Esophagus muscularis mucosa (tissue), 4 donors: ENCODE results near the gene PAIP1. TPM values are rescaled to one million over a fixed set of nuclear protein-coding genes. Genes with fewer than 3 reads are reported as not detected.
A peak's percentile ranks its signal among the peaks of the same experiment; 100 is the strongest.
"Not testable (repeated sequence)": the region's sequence is repeated elsewhere in the genome, so short reads cannot be mapped to it uniquely, and the experiment has no call there.

Source experiments
- DNase-seq: peaks from one replicate; pipeline ENCODE4 v3.0.0-alpha.2; 2017; ENCODE audit errors: extremely low spot score
- H3K27ac ChIP-seq, 4 donors: fragments of 200-600 bp; sonication (generic); replicated peaks in 1 of 4; 1 replicate in 3 of 4; 2 replicates in 1 of 4; pipeline ENCODE4 v1.5.1; 2016 to 2019; ENCODE audit warnings: mild to moderate bottlenecking in 1 of 4
- H3K27me3 ChIP-seq, 4 donors: fragments of 200-600 bp; sonication (generic); one replicate each; pipeline versions ENCODE4 v1.5.1 to v1.6.0; 2016 to 2019
- H3K36me3 ChIP-seq, 4 donors: fragments of 200-600 bp; sonication (generic); one replicate each; pipeline ENCODE4 v1.5.1; 2016 to 2019
- H3K4me1 ChIP-seq, 4 donors: fragments of 200-600 bp; sonication (generic); one replicate each; pipeline ENCODE4 v1.5.1; 2016 to 2019
- H3K4me3 ChIP-seq, 4 donors: fragments of 200-600 bp; sonication (generic); 1 replicate in 2 of 4; 2 replicates in 2 of 4; pipeline ENCODE4 v1.5.1; 2016 to 2019; ENCODE audit warnings: mild to moderate bottlenecking in 4 of 4, moderate library complexity in 1 of 4
- H3K9me3 ChIP-seq, 4 donors: fragments of 200-600 bp; sonication (generic); 1 replicate in 3 of 4; 2 replicates in 1 of 4; pipeline ENCODE4 v1.5.1; 2016 to 2019
- EP300 ChIP-seq: sonication (generic); formaldehyde crosslinking; IDR thresholded peaks from one replicate; pipeline ENCODE4 v1.6.1; 2017; ENCODE audit warnings: antibody characterized with exemption
- POLR2A ChIP-seq: fragments of 450-650 bp; IDR thresholded peaks from one replicate; pipeline ENCODE4 v1.6.1; 2017; ENCODE audit warnings: antibody characterized with exemption, moderate library complexity, mild to moderate bottlenecking, low read depth
- POLR2AphosphoS5 ChIP-seq, 2 donors: sonication (generic); formaldehyde crosslinking; IDR thresholded peaks; one replicate each; pipeline ENCODE4 v1.6.1; 2017; ENCODE audit warnings: antibody characterized with exemption in 2 of 2
- WGBS: methylation state at CpG from one replicate; pipeline ENCODE4 v1.1.5; 2018; 5-methylcytosine and 5-hydroxymethylcytosine counted together
- intact Hi-C: fragments of 100-400 bp; cut with DNase I; formaldehyde crosslinking; loops from one replicate; pipeline ENCODE4 v1.15.1; 2023
- total RNA-seq, 4 donors: library from RNA; depleted of rRNA; stranded (reverse); fragments of >200 nt; gene quantifications; one replicate each; pipeline versions ENCODE4 v1.1.0 to v1.2.1, GENCODE V29; 2016
- TF ChIP-seq, protein P1 (sequence below), 3 experiments: fragments of 200-600 bp in 2 of 3; fragments of 450-650 bp in 1 of 3; sonication (generic) in 2 of 3; IDR thresholded peaks; one replicate each; pipeline ENCODE4 v1.5.1; 2017 to 2019; ENCODE audit warnings: antibody characterized with exemption in 3 of 3, mild to moderate bottlenecking in 2 of 3, moderate library complexity in 1 of 3

PAIP1 gene
- total RNA-seq, 4 donors from 2014 or later, result 81.4 to 135 (median 106) TPM

DNA sequence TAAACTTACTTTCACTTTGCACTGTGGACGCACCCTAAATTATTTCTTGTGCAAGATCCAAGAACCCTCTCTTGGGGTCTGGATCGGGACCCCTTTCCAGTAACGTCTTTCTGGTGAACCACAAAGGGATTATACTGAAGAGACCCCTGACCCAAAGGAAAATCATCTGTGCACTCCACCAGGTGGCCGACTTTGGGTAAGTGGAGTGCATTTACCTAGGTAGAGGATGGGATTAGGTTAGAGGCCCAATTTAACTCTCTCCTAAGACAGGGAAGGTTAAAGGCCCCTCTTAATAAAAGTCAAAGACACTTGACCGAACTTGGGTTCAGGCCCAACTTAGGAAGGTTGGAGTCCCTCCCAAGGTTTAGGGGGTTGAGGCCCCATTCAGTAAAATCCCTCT lies 8.2 kb upstream of the PAIP1 start:
- intact Hi-C loops, result no loop called here
- TF ChIP-seq POLR2AphosphoS5 (IDR thresholded peaks at IDR 0.05) (no peak), EP300 (no peak), POLR2A (no peak)
- TF ChIP-seq, protein P1, sequence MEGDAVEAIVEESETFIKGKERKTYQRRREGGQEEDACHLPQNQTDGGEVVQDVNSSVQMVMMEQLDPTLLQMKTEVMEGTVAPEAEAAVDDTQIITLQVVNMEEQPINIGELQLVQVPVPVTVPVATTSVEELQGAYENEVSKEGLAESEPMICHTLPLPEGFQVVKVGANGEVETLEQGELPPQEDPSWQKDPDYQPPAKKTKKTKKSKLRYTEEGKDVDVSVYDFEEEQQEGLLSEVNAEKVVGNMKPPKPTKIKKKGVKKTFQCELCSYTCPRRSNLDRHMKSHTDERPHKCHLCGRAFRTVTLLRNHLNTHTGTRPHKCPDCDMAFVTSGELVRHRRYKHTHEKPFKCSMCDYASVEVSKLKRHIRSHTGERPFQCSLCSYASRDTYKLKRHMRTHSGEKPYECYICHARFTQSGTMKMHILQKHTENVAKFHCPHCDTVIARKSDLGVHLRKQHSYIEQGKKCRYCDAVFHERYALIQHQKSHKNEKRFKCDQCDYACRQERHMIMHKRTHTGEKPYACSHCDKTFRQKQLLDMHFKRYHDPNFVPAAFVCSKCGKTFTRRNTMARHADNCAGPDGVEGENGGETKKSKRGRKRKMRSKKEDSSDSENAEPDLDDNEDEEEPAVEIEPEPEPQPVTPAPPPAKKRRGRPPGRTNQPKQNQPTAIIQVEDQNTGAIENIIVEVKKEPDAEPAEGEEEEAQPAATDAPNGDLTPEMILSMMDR (IDR thresholded peaks at IDR 0.05), result no peak
- Histone ChIP-seq H3K27me3 (no peaks in the 10 kb centered on the region), H3K27ac (no peak overlapping the region), H3K4me3 (no peak overlapping the region), H3K36me3 (no peaks in the 10 kb centered on the region), H3K9me3 (no peaks in the 10 kb centered on the region), H3K4me1 (peaks cover 0 to 25% (median 17%) of the 10 kb centered on the region in 4 donors)
- no peak for DNase-seq
- 86% methylated on average over 5 of the region's 5 CpGs for WGBS

DNA sequence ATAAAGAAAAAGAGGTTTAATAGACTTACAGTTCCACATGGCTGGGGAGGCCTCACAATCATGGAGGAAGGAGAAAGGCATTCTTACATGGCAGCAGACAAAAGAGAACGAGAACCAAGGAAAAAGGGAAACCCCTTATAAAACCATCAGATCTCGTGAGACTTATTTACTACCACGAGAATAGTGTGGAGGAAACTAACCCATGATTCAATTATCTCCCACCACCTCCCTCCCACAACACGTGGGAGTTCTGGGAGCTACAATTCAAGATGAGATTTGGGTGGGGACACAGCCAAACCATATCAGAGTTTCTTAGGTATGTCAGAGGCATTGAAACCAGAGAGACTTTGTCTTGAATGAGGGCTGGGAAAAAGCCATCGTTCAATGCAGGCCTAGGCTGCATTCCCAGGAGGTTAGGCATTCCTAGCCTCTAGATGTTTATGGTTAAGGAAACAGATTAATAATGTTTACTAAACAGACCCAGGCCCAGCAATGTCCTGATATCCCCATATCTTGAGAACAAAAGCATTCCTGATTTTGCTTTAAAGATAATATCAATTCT lies 7.5 kb upstream of the PAIP1 start:
- Histone ChIP-seq H3K27me3 (no peaks in the 10 kb centered on the region), H3K27ac (peak overlapping the region in 1 of 4 donors; percentile 70), H3K4me1 (peaks cover 0 to 25% (median 17%) of the 10 kb centered on the region in 4 donors), H3K36me3 (no peaks in the 10 kb centered on the region), H3K9me3 (no peaks in the 10 kb centered on the region), H3K4me3 (no peak overlapping the region)
- WGBS, result 66% methylated on average over 5 of the region's 5 CpGs
- no peak for DNase-seq
- TF ChIP-seq, protein P1 (IDR thresholded peaks at IDR 0.05), result no peak
- TF ChIP-seq EP300, result no peak
- TF ChIP-seq POLR2A, result no peak
- no peak for TF ChIP-seq POLR2AphosphoS5 (IDR thresholded peaks at IDR 0.05)
- intact Hi-C loops, result no loop called here

DNA sequence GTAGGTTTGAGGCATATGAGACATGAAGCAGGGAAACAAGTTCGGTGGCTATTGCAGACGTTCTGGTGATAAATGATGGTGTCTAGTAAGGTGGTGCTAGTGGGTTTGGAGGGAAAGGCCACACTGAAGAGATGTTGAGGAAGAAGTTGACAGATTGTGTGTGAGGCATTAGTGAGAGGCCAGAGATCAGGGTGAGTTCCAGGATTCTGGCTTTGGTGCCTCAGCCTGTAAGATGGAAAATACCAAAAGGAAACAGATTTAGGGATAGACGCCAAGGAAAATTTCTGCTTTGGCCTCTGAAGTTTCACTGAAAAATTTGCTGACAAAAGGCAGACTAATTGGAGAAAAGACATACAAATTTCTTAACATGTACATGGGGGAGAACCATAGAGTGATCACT lies 6.4 kb upstream of the PAIP1 start:
- Histone ChIP-seq H3K27me3 (no peaks in the 10 kb centered on the region), H3K4me3 (no peak overlapping the region), H3K36me3 (no peaks in the 10 kb centered on the region), H3K4me1 (peaks cover 0 to 25% (median 17%) of the 10 kb centered on the region in 4 donors), H3K9me3 (no peaks in the 10 kb centered on the region), H3K27ac (peak overlapping the region; percentile 28 to 70 (median 66))
- 22% methylated on average over 3 of the region's 3 CpGs for WGBS
- TF ChIP-seq, protein P1 (IDR thresholded peaks at IDR 0.05), result no peak
- TF ChIP-seq POLR2A (no peak), POLR2AphosphoS5 (IDR thresholded peaks at IDR 0.05) (no peak), EP300 (no peak)
- no peak for DNase-seq
- intact Hi-C loops, result no loop called here

DNA sequence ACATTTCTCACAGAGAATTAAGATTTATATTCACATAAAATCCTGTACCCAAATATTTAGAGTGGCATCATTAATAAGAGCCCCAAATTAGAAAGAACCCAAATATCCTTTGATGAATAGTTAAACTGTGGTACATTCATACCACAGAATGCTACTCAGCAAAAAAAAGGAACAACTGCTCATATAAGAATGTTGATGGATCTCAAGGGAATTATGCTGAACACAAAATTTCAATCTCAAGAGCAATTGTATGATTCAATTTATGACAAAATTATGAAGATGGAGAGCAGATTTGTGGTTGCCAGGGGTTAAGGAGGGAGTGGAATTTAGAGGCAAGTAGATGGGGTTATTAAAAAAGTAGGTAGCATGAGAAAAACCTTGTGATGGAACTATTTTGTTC lies 4.5 kb upstream of the PAIP1 start:
- Histone ChIP-seq H3K27ac (no peak overlapping the region), H3K27me3 (no peaks in the 10 kb centered on the region), H3K36me3 (no peaks in the 10 kb centered on the region), H3K9me3 (no peaks in the 10 kb centered on the region), H3K4me1 (peaks cover 0 to 34% (median 25%) of the 10 kb centered on the region in 4 donors), H3K4me3 (no peak overlapping the region)
- DNase-seq, result no peak
- intact Hi-C loops, result no loop called here
- TF ChIP-seq EP300 (no peak), POLR2A (no peak), POLR2AphosphoS5 (IDR thresholded peaks at IDR 0.05) (no peak)
- TF ChIP-seq, protein P1 (IDR thresholded peaks at IDR 0.05), result no peak

DNA sequence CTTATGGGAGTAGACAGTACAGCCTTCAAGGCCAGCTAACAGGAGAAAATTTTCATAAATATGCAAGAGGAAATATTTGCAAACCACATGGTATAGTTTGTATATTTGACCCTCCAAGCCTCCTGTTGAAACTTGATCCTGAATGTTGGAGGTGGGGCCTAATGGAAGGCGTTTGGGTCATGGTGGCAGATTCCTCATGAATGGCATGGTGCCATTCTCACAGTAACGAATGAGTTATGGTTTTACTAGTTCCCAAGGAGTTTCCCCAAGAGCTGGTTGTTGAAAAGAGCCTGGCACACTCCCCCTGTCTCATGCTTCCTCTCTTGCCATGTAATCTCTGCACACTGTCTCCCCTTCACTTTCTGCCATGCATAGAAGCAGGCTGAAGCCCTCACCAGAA lies 3.3 kb upstream of the PAIP1 start:
- Histone ChIP-seq H3K4me3 (no peak overlapping the region), H3K9me3 (no peaks in the 10 kb centered on the region), H3K4me1 (peaks cover 7 to 43% (median 34%) of the 10 kb centered on the region in 4 donors), H3K27ac (no peak overlapping the region), H3K36me3 (no peaks in the 10 kb centered on the region), H3K27me3 (no peaks in the 10 kb centered on the region)
- TF ChIP-seq POLR2AphosphoS5 (IDR thresholded peaks at IDR 0.05), result no peak
- TF ChIP-seq, protein P1 (IDR thresholded peaks at IDR 0.05), result no peak
- 33% methylated on average over 2 of the region's 2 CpGs for WGBS
- intact Hi-C loops, result no loop called here
- DNase-seq, result no peak

DNA sequence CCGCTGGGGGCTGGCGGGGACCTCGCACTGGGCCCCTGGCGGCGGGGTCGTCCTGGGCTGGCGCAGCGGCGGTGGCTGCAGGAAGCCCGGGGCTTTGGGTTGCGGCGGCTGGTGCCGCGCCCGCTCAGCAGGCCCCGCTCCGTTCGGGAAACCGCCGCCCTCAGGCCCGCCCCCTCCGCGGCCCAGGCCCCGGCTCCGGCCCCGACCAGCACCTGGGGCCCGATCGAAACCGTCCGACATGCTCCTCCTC lies 345 bp downstream of the PAIP1 start:
- H3K9me3 ChIP-seq, DNase-seq, H3K27me3 ChIP-seq: not testable (repeated sequence)
- no CpG with 5 or more reads among the region's 30 CpGs for WGBS
- intact Hi-C loops, result loop anchor here (1.0 kb wide), 1 partner anchor 47 kb away; the partner anchor contains the start of gene NNT
- Histone ChIP-seq H3K27ac (peak overlapping the region; percentile 93 to 97 (median 96)), H3K36me3 (peaks cover 0 to 14% (median 6%) of the 10 kb centered on the region in 4 donors), H3K4me1 (peaks cover 34 to 54% (median 53%) of the 10 kb centered on the region in 4 donors), H3K4me3 (peak overlapping the region; percentile 83 to 96 (median 86))
